Measurements from ENCODE around the gene TMEM240.

DNA sequence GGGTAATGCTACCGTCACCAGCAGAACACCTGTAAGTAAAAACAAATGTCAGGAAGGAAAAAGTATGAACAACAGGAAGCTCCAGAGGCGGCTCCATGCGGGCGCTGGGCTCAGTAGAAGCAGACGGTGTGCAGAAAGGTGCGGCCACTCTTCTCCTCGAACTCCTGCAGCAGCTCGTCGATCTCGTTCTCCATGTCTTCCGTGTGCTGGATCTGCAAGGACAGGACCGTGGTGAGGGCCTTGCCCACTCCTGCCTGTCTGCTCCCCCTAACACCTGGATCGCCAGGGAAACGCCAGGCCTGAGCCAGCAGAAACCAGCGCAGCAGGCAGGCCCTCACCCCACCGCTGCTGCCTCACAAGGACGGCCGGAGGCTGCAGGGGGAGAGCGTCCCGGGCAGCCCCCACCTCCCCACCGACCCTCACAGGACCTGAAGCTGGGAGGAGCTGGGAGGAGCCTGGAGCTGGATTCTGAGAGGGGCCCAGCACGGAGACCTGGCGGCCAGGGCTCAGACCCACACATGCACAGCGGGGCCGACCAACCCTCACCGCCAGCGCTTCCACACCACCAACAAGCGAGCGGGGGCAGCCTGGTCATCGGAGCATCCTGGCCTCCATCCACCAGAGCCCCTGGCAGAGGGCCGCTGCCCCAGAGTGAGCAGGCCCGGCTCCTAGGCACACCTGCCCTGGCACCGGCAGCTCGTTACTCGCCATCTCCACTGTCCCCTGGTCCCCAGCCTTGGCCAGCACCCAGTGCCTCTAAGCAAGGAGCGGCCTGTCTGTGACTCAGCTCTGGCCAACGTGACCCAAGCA is 1.7 kb upstream of the TMEM240 start:
- TF ChIP-seq, protein P1, sequence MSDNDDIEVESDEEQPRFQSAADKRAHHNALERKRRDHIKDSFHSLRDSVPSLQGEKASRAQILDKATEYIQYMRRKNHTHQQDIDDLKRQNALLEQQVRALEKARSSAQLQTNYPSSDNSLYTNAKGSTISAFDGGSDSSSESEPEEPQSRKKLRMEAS (IDR thresholded peaks at IDR 0.05; ENCODE audit: insufficient read depth, insufficient read length), result no peak
- TF ChIP-seq, protein P2, sequence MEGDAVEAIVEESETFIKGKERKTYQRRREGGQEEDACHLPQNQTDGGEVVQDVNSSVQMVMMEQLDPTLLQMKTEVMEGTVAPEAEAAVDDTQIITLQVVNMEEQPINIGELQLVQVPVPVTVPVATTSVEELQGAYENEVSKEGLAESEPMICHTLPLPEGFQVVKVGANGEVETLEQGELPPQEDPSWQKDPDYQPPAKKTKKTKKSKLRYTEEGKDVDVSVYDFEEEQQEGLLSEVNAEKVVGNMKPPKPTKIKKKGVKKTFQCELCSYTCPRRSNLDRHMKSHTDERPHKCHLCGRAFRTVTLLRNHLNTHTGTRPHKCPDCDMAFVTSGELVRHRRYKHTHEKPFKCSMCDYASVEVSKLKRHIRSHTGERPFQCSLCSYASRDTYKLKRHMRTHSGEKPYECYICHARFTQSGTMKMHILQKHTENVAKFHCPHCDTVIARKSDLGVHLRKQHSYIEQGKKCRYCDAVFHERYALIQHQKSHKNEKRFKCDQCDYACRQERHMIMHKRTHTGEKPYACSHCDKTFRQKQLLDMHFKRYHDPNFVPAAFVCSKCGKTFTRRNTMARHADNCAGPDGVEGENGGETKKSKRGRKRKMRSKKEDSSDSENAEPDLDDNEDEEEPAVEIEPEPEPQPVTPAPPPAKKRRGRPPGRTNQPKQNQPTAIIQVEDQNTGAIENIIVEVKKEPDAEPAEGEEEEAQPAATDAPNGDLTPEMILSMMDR (IDR thresholded peaks at IDR 0.05; ENCODE audit: extremely low read depth in 1 of 2, insufficient read depth in 1 of 2, low read depth in 1 of 2, low read length in 2 of 2), result no peak
- TF ChIP-seq EZH2 (IDR thresholded peaks at IDR 0.05; ENCODE audit: borderline replicate concordance, low read depth, low read length, severe bottlenecking) (no peak), MYC (IDR thresholded peaks at IDR 0.05; ENCODE audit: low read depth, low read length) (no peak), POLR2A (IDR thresholded peaks at IDR 0.05; ENCODE audit: low read depth, low read length) (no peak)
